HEK293 (cell line): ENCODE data around the gene WAC.

Experiments
- CTCF ChIA-PET: fragments of 350-600 bp; formaldehyde crosslinking; extraction: SDS; loops from one replicate; lab custom pipeline; 2021; ENCODE audit warnings: antibody characterized with exemption; lab: Yijun Ruan, JAX
- POLR2A ChIA-PET: fragments of 300-600 bp; formaldehyde crosslinking; extraction: SDS; loops from one replicate; lab custom pipeline; 2020; ENCODE audit warnings: antibody characterized with exemption, inconsistent platforms; lab: Yijun Ruan, JAX
- H3K27ac ChIP-seq: fragments of 200-500 bp; sonication (Bioruptor generic); 2 replicates; pipeline ENCODE4 v1.5.1; 2014; ENCODE audit warnings: low read depth, low read length, control low read depth, inconsistent platforms; ENCODE audit errors: extremely low read depth
- H3K36me3 ChIP-seq, 2 experiments: fragments of 200-500 bp in 1 of 2; sonication (Bioruptor generic) in 1 of 2; 1 replicate in 1 of 2; 2 replicates in 1 of 2; pipeline ENCODE4 v1.5.1; 2014 to 2017; ENCODE audit warnings: inconsistent platforms in 2 of 2, low read length in 2 of 2; ENCODE audit not compliant: control insufficient read depth in 2 of 2, insufficient read depth in 1 of 2
- H3K4me1 ChIP-seq: fragments of 200-500 bp; sonication (Bioruptor generic); 2 replicates; pipeline ENCODE4 v1.5.1; 2014; ENCODE audit warnings: mild to moderate bottlenecking, low read length, inconsistent platforms; ENCODE audit not compliant: control insufficient read depth, insufficient read depth
- H3K4me3 ChIP-seq: 2 replicates; pipeline ENCODE4 v1.5.1; 2011; ENCODE audit warnings: low read depth, mild to moderate bottlenecking, control low read depth, low read length, moderate library complexity
- H3K9me3 ChIP-seq: fragments of 200-500 bp; sonication (Bioruptor generic); 2 replicates; pipeline ENCODE4 v1.5.1; 2014; ENCODE audit warnings: low read depth, low read length, inconsistent platforms; ENCODE audit not compliant: control insufficient read depth, insufficient read depth
- GLIS1 ChIP-seq: fragments of 450-650 bp; formaldehyde crosslinking; IDR thresholded peaks from 2 replicates; pipeline ENCODE4 v1.5.1; 2016; ENCODE audit warnings: missing biosample characterization, missing genetic modification characterization
- KLF1 ChIP-seq: fragments of 450-650 bp; formaldehyde crosslinking; IDR thresholded peaks from 2 replicates; pipeline ENCODE4 v1.5.1; 2016; ENCODE audit warnings: missing biosample characterization, missing genetic modification characterization
- OSR2 ChIP-seq: fragments of 450-650 bp; formaldehyde crosslinking; IDR thresholded peaks from 2 replicates; pipeline ENCODE4 v1.5.1; 2016; ENCODE audit warnings: missing biosample characterization, missing genetic modification characterization
- ZEB2 ChIP-seq: fragments of 450-650 bp; formaldehyde crosslinking; IDR thresholded peaks from 2 replicates; pipeline ENCODE4 v1.5.1; 2016; ENCODE audit warnings: missing biosample characterization, missing genetic modification characterization
- ZNF433 ChIP-seq: fragments of 450-650 bp; formaldehyde crosslinking; IDR thresholded peaks from 2 replicates; pipeline ENCODE4 v1.5.1; 2016; ENCODE audit warnings: missing biosample characterization, missing genetic modification characterization, low read depth
- ZNF510 ChIP-seq: fragments of 450-650 bp; formaldehyde crosslinking; IDR thresholded peaks from 2 replicates; pipeline ENCODE4 v1.5.1; 2018; ENCODE audit warnings: mild to moderate bottlenecking, missing genetic modification characterization, missing biosample characterization; ENCODE audit not compliant: insufficient replicate concordance
- ZNF707 ChIP-seq: fragments of 450-650 bp; formaldehyde crosslinking; IDR thresholded peaks from 2 replicates; pipeline ENCODE4 v1.5.1; 2016; ENCODE audit warnings: missing biosample characterization, missing genetic modification characterization
- ZNF76 ChIP-seq: fragments of 450-650 bp; formaldehyde crosslinking; IDR thresholded peaks from 2 replicates; pipeline ENCODE4; 2016; ENCODE audit warnings: low read depth, missing biosample characterization, missing genetic modification characterization, borderline replicate concordance
- ZNF768 ChIP-seq: fragments of 450-650 bp; formaldehyde crosslinking; IDR thresholded peaks from 2 replicates; pipeline ENCODE4 v1.5.1; 2018; ENCODE audit warnings: missing biosample characterization, mild to moderate bottlenecking, missing genetic modification characterization
- ZNF792 ChIP-seq: fragments of 450-650 bp; formaldehyde crosslinking; IDR thresholded peaks from 2 replicates; pipeline ENCODE4 v1.5.1; 2016; ENCODE audit warnings: missing biosample characterization, missing genetic modification characterization
- ZNF830 ChIP-seq: fragments of 450-650 bp; IDR thresholded peaks from 2 replicates; pipeline ENCODE4 v1.5.0; 2018; ENCODE audit warnings: missing biosample characterization, missing genetic modification characterization, low read depth, mild to moderate bottlenecking, moderate library complexity
- ZSCAN30 ChIP-seq: fragments of 450-650 bp; IDR thresholded peaks from 2 replicates; pipeline ENCODE4 v1.5.1; 2018; ENCODE audit warnings: missing biosample characterization, mild to moderate bottlenecking, missing genetic modification characterization, moderate library complexity
- ZXDB ChIP-seq: fragments of 450-650 bp; formaldehyde crosslinking; IDR thresholded peaks from 2 replicates; pipeline ENCODE4 v1.5.1; 2016; ENCODE audit warnings: missing biosample characterization, missing genetic modification characterization
- TF ChIP-seq, protein P1 (sequence below): fragments of 450-650 bp; formaldehyde crosslinking; IDR thresholded peaks from 2 replicates; pipeline ENCODE4 v1.5.1; 2017; ENCODE audit warnings: missing biosample characterization, missing genetic modification characterization
- TF ChIP-seq, protein P2 (sequence below): fragments of 450-650 bp; formaldehyde crosslinking; optimal IDR thresholded peaks from 2 replicates; pipeline ENCODE3; 2016; ENCODE audit warnings: missing biosample characterization, mild to moderate bottlenecking, missing genetic modification characterization
- TF ChIP-seq, protein P3 (sequence below): fragments of 450-650 bp; IDR thresholded peaks from 2 replicates; pipeline ENCODE4 v1.5.1; 2018; ENCODE audit warnings: missing biosample characterization, mild to moderate bottlenecking, missing genetic modification characterization
- TF ChIP-seq, protein P4 (sequence below): fragments of 450-650 bp; formaldehyde crosslinking; IDR thresholded peaks from 2 replicates; pipeline ENCODE4 v1.5.1; 2016; ENCODE audit warnings: missing biosample characterization, missing genetic modification characterization
- TF ChIP-seq, protein P5 (sequence below): fragments of 450-650 bp; formaldehyde crosslinking; IDR thresholded peaks from 2 replicates; pipeline ENCODE4 v1.5.1; 2016; ENCODE audit warnings: missing biosample characterization, missing genetic modification characterization
- TF ChIP-seq, protein P6 (sequence below): fragments of 450-650 bp; formaldehyde crosslinking; IDR thresholded peaks from 2 replicates; pipeline ENCODE4 v1.5.1; 2016; ENCODE audit warnings: missing biosample characterization, missing genetic modification characterization
- TF ChIP-seq, protein P7 (sequence below): fragments of 450-650 bp; formaldehyde crosslinking; IDR thresholded peaks from 2 replicates; pipeline ENCODE4 v1.5.1; 2016; ENCODE audit warnings: missing biosample characterization, missing genetic modification characterization
- TF ChIP-seq, protein P8 (sequence below): fragments of 450-650 bp; formaldehyde crosslinking; conservative IDR thresholded peaks from 2 replicates; pipeline ENCODE4 v1.5.1; 2016; ENCODE audit warnings: low read depth, missing biosample characterization, missing genetic modification characterization

Gene WAC

DNA sequence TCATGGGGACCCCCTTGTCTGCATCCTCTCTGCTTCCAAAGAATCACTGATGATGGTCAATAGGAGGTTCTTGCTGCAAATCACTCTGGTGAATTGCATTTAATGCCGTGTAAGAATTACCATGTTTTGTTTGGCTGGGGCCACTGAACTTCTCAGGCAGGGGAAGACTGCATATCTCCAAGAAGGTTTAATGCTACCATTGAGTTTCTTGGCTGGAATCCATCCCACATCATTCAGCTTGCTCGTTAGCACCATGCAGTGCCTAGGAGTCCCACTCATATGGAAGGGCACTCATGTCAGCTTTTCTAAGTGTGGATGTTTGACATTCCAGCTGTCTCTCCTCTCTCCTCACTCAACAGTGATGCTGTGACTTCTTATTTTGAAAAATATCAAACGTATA is 94.2 kb downstream of the WAC start:
- H3K4me3 ChIP-seq = no peak overlapping the region
- no peak overlapping the region for H3K27ac ChIP-seq
- CTCF ChIA-PET = interaction anchor here (0.5 to 3.0 kb wide), 10 partner anchors 21 to 815 kb away, joined by 3 to 17 read pairs (median 3); no protein-coding TSS in a partner anchor
- peaks cover 10% of the 10 kb centered on the region; the same call in 1 of the 2 replicates for H3K4me1 ChIP-seq
- POLR2A ChIA-PET = no interaction called here
- no peaks in the 10 kb centered on the region for H3K9me3 ChIP-seq
- H3K36me3 ChIP-seq = 0 out of 3 replicates have a peak, but pooled peaks cover 0 to 4% of the 10 kb centered on the region in 2 experiments
- no peak for TF ChIP-seq ZNF768 (tag by site-specific recombination)
- TF ChIP-seq, protein P1, sequence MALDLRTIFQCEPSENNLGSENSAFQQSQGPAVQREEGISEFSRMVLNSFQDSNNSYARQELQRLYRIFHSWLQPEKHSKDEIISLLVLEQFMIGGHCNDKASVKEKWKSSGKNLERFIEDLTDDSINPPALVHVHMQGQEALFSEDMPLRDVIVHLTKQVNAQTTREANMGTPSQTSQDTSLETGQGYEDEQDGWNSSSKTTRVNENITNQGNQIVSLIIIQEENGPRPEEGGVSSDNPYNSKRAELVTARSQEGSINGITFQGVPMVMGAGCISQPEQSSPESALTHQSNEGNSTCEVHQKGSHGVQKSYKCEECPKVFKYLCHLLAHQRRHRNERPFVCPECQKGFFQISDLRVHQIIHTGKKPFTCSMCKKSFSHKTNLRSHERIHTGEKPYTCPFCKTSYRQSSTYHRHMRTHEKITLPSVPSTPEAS (tag by site-specific recombination) = no peak
- TF ChIP-seq OSR2 (tag by site-specific recombination) = peak; percentile 90
- TF ChIP-seq KLF1 (tag by site-specific recombination) = no peak
- TF ChIP-seq, protein P2, sequence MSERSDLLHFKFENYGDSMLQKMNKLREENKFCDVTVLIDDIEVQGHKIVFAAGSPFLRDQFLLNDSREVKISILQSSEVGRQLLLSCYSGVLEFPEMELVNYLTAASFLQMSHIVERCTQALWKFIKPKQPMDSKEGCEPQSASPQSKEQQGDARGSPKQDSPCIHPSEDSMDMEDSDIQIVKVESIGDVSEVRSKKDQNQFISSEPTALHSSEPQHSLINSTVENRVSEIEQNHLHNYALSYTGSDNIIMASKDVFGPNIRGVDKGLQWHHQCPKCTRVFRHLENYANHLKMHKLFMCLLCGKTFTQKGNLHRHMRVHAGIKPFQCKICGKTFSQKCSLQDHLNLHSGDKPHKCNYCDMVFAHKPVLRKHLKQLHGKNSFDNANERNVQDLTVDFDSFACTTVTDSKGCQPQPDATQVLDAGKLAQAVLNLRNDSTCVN (tag by site-specific recombination) = no peak
- TF ChIP-seq ZXDB = no peak; the same call in 1 of the 2 replicates
- TF ChIP-seq ZNF707 (tag by site-specific recombination) = no peak
- no peak for TF ChIP-seq ZNF792
- TF ChIP-seq ZSCAN30 (tag by site-specific recombination) = no peak
- TF ChIP-seq GLIS1 (tag by site-specific recombination) = peak; percentile 27; the same call in 1 of the 2 replicates
- 0 out of 2 replicates have a peak, but pooled peaks have one; percentile 14 for TF ChIP-seq ZEB2 (tag by site-specific recombination)
- no peak for TF ChIP-seq ZNF510
- TF ChIP-seq ZNF830 (tag by site-specific recombination) = no peak
- TF ChIP-seq, protein P3, sequence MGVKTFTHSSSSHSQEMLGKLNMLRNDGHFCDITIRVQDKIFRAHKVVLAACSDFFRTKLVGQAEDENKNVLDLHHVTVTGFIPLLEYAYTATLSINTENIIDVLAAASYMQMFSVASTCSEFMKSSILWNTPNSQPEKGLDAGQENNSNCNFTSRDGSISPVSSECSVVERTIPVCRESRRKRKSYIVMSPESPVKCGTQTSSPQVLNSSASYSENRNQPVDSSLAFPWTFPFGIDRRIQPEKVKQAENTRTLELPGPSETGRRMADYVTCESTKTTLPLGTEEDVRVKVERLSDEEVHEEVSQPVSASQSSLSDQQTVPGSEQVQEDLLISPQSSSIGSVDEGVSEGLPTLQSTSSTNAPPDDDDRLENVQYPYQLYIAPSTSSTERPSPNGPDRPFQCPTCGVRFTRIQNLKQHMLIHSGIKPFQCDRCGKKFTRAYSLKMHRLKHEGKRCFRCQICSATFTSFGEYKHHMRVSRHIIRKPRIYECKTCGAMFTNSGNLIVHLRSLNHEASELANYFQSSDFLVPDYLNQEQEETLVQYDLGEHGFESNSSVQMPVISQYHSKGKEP (tag by site-specific recombination) = peak; percentile 94
- TF ChIP-seq, protein P4, sequence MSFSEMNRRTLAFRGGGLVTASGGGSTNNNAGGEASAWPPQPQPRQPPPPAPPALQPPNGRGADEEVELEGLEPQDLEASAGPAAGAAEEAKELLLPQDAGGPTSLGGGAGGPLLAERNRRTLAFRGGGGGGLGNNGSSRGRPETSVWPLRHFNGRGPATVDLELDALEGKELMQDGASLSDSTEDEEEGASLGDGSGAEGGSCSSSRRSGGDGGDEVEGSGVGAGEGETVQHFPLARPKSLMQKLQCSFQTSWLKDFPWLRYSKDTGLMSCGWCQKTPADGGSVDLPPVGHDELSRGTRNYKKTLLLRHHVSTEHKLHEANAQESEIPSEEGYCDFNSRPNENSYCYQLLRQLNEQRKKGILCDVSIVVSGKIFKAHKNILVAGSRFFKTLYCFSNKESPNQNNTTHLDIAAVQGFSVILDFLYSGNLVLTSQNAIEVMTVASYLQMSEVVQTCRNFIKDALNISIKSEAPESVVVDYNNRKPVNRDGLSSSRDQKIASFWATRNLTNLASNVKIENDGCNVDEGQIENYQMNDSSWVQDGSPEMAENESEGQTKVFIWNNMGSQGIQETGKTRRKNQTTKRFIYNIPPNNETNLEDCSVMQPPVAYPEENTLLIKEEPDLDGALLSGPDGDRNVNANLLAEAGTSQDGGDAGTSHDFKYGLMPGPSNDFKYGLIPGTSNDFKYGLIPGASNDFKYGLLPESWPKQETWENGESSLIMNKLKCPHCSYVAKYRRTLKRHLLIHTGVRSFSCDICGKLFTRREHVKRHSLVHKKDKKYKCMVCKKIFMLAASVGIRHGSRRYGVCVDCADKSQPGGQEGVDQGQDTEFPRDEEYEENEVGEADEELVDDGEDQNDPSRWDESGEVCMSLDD (tag by site-specific recombination) = no peak
- no peak for TF ChIP-seq ZNF433 (tag by site-specific recombination)
- TF ChIP-seq, protein P5, sequence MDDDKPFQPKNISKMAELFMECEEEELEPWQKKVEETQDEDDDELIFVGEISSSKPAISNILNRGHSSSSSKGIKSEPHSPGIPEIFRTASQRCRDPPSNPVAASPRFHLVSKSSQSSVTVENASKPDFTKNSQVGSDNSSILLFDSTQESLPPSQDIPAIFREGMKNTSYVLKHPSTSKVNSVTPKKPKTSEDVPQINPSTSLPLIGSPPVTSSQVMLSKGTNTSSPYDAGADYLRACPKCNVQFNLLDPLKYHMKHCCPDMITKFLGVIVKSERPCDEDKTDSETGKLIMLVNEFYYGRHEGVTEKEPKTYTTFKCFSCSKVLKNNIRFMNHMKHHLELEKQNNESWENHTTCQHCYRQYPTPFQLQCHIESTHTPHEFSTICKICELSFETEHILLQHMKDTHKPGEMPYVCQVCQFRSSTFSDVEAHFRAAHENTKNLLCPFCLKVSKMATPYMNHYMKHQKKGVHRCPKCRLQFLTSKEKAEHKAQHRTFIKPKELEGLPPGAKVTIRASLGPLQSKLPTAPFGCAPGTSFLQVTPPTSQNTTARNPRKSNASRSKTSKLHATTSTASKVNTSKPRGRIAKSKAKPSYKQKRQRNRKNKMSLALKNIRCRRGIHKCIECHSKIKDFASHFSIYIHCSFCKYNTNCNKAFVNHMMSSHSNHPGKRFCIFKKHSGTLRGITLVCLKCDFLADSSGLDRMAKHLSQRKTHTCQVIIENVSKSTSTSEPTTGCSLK (tag by site-specific recombination) = no peak
- TF ChIP-seq, protein P6, sequence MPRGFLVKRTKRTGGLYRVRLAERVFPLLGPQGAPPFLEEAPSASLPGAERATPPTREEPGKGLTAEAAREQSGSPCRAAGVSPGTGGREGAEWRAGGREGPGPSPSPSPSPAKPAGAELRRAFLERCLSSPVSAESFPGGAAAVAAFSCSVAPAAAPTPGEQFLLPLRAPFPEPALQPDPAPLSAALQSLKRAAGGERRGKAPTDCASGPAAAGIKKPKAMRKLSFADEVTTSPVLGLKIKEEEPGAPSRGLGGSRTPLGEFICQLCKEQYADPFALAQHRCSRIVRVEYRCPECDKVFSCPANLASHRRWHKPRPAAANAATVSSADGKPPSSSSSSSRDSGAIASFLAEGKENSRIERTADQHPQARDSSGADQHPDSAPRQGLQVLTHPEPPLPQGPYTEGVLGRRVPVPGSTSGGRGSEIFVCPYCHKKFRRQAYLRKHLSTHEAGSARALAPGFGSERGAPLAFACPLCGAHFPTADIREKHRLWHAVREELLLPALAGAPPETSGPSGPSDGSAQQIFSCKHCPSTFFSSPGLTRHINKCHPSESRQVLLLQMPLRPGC (tag by site-specific recombination) = no peak
- no peak for TF ChIP-seq ZNF76 (tag by site-specific recombination)
- TF ChIP-seq, protein P7, sequence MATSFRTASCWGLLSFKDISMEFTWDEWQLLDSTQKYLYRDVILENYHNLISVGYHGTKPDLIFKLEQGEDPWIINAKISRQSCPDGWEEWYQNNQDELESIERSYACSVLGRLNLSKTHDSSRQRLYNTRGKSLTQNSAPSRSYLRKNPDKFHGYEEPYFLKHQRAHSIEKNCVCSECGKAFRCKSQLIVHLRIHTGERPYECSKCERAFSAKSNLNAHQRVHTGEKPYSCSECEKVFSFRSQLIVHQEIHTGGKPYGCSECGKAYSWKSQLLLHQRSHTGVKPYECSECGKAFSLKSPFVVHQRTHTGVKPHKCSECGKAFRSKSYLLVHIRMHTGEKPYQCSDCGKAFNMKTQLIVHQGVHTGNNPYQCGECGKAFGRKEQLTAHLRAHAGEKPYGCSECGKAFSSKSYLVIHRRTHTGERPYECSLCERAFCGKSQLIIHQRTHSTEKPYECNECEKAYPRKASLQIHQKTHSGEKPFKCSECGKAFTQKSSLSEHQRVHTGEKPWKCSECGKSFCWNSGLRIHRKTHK (tag by site-specific recombination) = no peak
- TF ChIP-seq, protein P8, sequence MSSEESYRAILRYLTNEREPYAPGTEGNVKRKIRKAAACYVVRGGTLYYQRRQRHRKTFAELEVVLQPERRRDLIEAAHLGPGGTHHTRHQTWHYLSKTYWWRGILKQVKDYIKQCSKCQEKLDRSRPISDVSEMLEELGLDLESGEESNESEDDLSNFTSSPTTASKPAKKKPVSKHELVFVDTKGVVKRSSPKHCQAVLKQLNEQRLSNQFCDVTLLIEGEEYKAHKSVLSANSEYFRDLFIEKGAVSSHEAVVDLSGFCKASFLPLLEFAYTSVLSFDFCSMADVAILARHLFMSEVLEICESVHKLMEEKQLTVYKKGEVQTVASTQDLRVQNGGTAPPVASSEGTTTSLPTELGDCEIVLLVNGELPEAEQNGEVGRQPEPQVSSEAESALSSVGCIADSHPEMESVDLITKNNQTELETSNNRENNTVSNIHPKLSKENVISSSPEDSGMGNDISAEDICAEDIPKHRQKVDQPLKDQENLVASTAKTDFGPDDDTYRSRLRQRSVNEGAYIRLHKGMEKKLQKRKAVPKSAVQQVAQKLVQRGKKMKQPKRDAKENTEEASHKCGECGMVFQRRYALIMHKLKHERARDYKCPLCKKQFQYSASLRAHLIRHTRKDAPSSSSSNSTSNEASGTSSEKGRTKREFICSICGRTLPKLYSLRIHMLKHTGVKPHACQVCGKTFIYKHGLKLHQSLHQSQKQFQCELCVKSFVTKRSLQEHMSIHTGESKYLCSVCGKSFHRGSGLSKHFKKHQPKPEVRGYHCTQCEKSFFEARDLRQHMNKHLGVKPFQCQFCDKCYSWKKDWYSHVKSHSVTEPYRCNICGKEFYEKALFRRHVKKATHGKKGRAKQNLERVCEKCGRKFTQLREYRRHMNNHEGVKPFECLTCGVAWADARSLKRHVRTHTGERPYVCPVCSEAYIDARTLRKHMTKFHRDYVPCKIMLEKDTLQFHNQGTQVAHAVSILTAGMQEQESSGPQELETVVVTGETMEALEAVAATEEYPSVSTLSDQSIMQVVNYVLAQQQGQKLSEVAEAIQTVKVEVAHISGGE (tag by site-specific recombination) = no peak
